DMS153 (cell line): Measurements from ENCODE around the gene SMOC2.

Experiments used
- DNase-seq: peaks from one replicate; lab custom pipeline; 2025; lab: John Stamatoyannopoulos, UW

Gene SMOC2

GRCh38 chr6:168440520-168441433 is at the start of gene SMOC2:
SMOC2 (plus strand) TSS chr6:168441184; CDS start chr6:168441371, 187 bp downstream.
- DNase-seq, result peak; percentile 39

- no peak for DNase-seq
Measured at GRCh38 chr6:168393126-168393870, 47.7 kb upstream of the SMOC2 start.

- no peak for DNase-seq
Measured at GRCh38 chr6:168394606-168395005, 46.4 kb upstream of the SMOC2 start.

- DNase-seq, result no peak
Measured at GRCh38 chr6:168395983-168396382, 45.0 kb upstream of the SMOC2 start.

- DNase-seq, result no peak
Measured at GRCh38 chr6:168396561-168396960, 44.4 kb upstream of the SMOC2 start.

- no peak for DNase-seq
Measured at GRCh38 chr6:168397012-168397411, 44.0 kb upstream of the SMOC2 start.

GRCh38 chr6:168400037-168400436 is 40.9 kb upstream of the SMOC2 start:
- DNase-seq, result no peak

GRCh38 chr6:168403370-168404005 is 37.5 kb upstream of the SMOC2 start:
- DNase-seq, result no peak

- no peak for DNase-seq
Measured at GRCh38 chr6:168404560-168404959, 36.4 kb upstream of the SMOC2 start.

GRCh38 chr6:168407842-168408241 is 33.1 kb upstream of the SMOC2 start:
- DNase-seq, result no peak

GRCh38 chr6:168408504-168409136 is 32.4 kb upstream of the SMOC2 start:
- DNase-seq, result no peak

GRCh38 chr6:168410035-168410434 is 30.9 kb upstream of the SMOC2 start:
- DNase-seq, result no peak

GRCh38 chr6:168410554-168411011 is 30.4 kb upstream of the SMOC2 start:
- no peak for DNase-seq

- no peak for DNase-seq
Measured at GRCh38 chr6:168411130-168411529, 29.9 kb upstream of the SMOC2 start.

GRCh38 chr6:168411793-168412192 is 29.2 kb upstream of the SMOC2 start:
- DNase-seq, result no peak

GRCh38 chr6:168412456-168412855 is 28.5 kb upstream of the SMOC2 start:
- DNase-seq, result no peak

GRCh38 chr6:168413018-168413720 is 27.8 kb upstream of the SMOC2 start:
- no peak for DNase-seq

GRCh38 chr6:168413856-168414255 is 27.1 kb upstream of the SMOC2 start:
- no peak for DNase-seq

- no peak for DNase-seq
Measured at GRCh38 chr6:168414336-168415097, 26.5 kb upstream of the SMOC2 start.
